ENCODE data around the gene DHRS1.

DHRS1 gene

DNA sequence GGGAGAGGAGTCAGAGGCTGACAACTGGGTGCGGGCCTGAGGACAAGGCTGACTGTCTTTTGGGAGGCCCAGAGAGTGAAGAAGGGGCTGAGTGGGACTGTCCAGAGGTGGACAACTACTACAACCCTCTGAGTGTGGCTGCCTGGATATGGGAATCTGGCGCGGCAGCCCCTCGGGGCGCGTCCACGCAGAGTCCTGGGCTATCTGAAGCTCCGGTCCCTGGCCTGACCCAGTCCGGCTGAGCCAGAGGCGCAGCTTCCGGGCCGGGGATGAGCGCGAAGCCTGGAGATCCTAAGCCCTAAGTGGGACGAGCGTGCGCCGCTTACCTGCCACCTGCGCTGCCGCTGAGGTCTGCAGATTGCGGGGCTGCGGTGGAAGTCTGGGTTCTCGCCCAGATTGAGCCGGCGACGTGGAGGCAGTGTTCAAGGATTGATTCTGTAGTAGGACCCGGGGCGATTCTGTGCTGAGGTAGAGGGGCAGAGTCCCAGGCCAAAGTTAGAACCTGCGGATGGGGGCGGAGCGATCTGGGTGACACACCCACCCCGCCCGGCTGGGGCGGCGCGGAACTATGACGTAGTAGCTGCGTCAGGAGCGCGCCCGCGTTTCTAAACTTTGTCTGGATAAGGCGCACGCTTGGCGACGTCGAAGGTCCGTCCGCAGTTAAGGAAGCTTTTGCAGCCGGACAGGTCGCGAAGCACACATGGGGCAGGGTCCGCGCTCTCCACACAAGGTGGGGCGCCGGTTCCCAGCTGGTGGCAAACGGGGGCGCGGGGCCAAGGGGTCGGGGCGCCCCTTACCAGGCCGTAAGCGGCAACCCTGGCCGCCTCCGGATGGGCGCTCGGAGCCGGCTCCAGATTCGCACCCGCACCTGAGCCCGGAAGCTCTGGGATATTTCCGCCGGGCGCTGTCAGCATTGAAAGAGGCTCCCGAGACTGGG is at the start of gene DHRS1, which contains the start of gene NOP9:
TSS of gene DHRS1 (minus strand) at position 526 of the 937 bp plus-strand sequence. CDS start 674 bp downstream, outside the sequence.
TSS of gene NOP9 (plus strand) at position 596 of the 937 bp plus-strand sequence. CDS start at position 701, 105 bp downstream.
- ChIA-PET POLR2A (interaction anchor here (0.7 to 4.1 kb wide), 8 partner anchors 9 to 158 kb away, joined by 3 to 26 read pairs (median 4); partner anchors contain the start of genes CIDEB, EMC9, IPO4 and RABGGTA), CTCF (interaction anchor here (1.0 to 21.1 kb wide), 17 partner anchors 10 to 242 kb away, joined by 3 to 688 read pairs (median 33); partner anchors contain the start of genes ADCY4, CBLN3, CHMP4A and CIDEB)
- TF ChIP-seq, protein P1, sequence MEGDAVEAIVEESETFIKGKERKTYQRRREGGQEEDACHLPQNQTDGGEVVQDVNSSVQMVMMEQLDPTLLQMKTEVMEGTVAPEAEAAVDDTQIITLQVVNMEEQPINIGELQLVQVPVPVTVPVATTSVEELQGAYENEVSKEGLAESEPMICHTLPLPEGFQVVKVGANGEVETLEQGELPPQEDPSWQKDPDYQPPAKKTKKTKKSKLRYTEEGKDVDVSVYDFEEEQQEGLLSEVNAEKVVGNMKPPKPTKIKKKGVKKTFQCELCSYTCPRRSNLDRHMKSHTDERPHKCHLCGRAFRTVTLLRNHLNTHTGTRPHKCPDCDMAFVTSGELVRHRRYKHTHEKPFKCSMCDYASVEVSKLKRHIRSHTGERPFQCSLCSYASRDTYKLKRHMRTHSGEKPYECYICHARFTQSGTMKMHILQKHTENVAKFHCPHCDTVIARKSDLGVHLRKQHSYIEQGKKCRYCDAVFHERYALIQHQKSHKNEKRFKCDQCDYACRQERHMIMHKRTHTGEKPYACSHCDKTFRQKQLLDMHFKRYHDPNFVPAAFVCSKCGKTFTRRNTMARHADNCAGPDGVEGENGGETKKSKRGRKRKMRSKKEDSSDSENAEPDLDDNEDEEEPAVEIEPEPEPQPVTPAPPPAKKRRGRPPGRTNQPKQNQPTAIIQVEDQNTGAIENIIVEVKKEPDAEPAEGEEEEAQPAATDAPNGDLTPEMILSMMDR (IDR thresholded peaks at IDR 0.05; ENCODE audit: insufficient read depth, low read length, missing control alignments), result no peak
- H3K4me3 ChIP-seq (ENCODE audit: low read depth, low read length), result peak within 1 kb of the TSS; percentile 99
- peak; percentile 24 for DNase-seq (ENCODE audit: low read depth, low spot score)

DNA sequence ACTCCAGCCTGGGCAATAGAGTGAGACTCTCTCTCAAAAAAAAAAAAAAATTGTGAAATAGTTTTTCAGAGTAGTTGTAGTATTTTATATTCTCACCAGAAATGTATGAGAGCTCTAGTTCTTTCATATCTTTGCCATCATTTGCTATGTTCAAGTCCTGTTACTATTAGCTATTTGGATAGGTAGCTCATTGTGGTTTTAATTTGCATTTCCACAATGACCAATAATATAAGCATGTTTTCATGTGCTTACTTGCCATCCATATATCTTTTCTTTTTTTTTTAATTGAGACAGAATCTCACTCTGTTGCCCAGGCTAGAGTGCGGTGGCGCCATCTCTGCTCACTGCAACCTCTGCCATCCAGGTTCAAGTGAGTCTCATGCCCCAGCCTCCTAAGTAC is 48.6 kb upstream of the DHRS1 start:
- CTCF ChIA-PET, result interaction anchor here (0.6 to 5.7 kb wide), 14 partner anchors 11 to 90 kb away, joined by 3 to 101 read pairs (median 4); partner anchors contain the start of genes ADCY4, CBLN3, CIDEB and KHNYN
- TF ChIP-seq, protein P1 (IDR thresholded peaks at IDR 0.05; ENCODE audit: insufficient read depth, low read length, missing control alignments), result no peak
- H3K4me3 ChIP-seq (ENCODE audit: low read depth, low read length), result no peak overlapping the region
- POLR2A ChIA-PET, result no interaction called here
- no peak for DNase-seq (ENCODE audit: low read depth, low spot score)

DNA sequence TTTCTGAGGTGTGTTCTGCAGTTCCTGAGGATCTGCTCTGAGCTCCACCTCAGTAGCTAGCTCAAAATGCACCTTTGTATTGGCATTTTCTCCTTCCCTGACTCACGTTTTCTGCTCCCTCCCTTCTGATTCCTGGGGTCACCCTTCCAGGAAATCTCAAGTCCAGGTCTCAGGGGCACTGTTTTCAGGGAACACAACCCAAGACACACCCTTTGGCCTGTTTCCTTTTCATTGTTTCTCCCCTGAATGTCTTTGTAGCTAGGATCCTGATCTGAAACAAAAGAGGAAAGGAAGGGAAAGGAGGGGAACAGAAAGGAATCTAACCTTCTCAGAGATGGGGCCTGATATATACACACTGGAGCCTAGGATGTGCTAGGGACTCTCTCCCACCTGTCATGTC is 47.6 kb upstream of the DHRS1 start:
- TF ChIP-seq, protein P1 (IDR thresholded peaks at IDR 0.05; ENCODE audit: insufficient read depth, low read length, missing control alignments), result no peak
- POLR2A ChIA-PET, result no interaction called here
- CTCF ChIA-PET, result interaction anchor here (0.8 to 5.7 kb wide), 13 partner anchors 11 to 90 kb away, joined by 3 to 101 read pairs (median 5); partner anchors contain the start of genes ADCY4, CBLN3, CIDEB and KHNYN
- no peak overlapping the region for H3K4me3 ChIP-seq (ENCODE audit: low read depth, low read length)
- no peak for DNase-seq (ENCODE audit: low read depth, low spot score)

DNA sequence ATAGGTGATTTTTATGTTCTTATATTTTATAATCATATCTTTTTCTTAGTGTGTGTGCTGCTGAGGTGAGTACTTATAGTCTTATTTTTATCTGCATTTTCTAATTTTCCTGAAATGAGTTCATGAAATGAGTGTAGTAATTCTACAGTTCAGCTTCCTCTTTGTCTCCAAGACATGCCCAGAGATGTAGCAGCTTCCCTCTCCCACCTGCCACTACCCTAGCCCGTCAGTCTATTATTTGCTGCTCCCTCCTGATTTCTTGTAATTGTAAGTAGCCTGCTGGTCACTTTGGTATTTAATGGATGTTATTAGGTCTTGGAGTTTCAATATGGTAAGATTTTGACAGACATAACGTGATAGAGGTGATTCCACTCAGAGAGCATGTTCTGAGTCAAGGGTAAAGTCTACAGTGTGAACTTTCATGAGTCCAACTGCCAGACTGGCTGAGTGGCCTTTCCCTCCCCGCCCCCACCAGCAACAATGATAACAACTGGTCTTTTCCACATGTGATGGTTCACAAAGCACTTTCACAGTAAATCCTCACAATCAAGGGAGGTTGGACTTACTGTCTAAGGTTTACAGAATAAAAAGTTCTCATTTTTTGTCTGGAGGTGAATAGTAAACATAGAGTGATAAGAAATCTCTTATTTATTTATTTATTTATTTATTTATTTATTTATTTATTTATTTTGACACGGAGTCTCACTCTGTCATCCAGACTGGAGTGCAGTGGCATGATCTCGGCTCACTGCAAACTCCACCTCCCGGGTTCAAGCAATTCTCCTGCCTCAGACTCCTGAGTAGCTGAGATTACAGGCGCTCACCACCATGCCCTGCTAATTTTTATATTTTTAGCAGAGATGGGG is 44.4 kb upstream of the DHRS1 start:
- H3K4me3 ChIP-seq (ENCODE audit: low read depth, low read length), result no peak overlapping the region
- ChIA-PET POLR2A (interaction anchor here (1.2 kb wide), 1 partner anchor 86 kb away, joined by 3 read pairs; the partner anchor contains the start of genes CBLN3 and KHNYN), CTCF (interaction anchor here (0.7 to 5.7 kb wide), 7 partner anchors 8 to 97 kb away, joined by 3 to 101 read pairs (median 5); partner anchors contain the start of genes ADCY4, CBLN3 and KHNYN)
- TF ChIP-seq, protein P1 (IDR thresholded peaks at IDR 0.05; ENCODE audit: insufficient read depth, low read length, missing control alignments), result no peak
- no peak for DNase-seq (ENCODE audit: low read depth, low spot score)

DNA sequence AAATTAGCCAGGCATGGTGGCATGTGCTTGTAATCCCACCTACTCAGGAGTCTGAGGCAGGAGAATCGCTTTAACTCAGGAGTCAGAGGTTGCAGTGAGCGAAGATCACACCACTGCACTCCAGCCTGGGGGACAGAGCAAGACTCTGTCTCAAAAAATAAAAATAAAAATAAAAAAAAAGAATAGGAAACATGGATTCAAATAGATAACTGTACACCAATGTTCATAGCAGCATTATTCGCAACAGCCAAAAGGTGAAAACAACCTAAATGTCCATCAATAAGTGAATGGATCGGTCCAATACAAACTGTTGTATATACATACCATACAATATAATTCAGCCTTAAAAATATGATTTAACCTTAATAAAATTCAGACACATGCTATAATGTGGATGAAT is 43.3 kb upstream of the DHRS1 start:
- TF ChIP-seq, protein P1 (IDR thresholded peaks at IDR 0.05; ENCODE audit: insufficient read depth, low read length, missing control alignments), result no peak
- no peak overlapping the region for H3K4me3 ChIP-seq (ENCODE audit: low read depth, low read length)
- CTCF ChIA-PET, result interaction anchor here (0.8 to 27.8 kb wide), 7 partner anchors 7 to 93 kb away, joined by 3 to 1633 read pairs (median 20); partner anchors contain the start of genes ADCY4, CBLN3, KHNYN and SDR39U1
- no peak for DNase-seq (ENCODE audit: low read depth, low spot score)
- POLR2A ChIA-PET, result no interaction called here

All from AG04449 (cell line).